Right cardiac atrium (tissue), 5 donors: ENCODE measurements around the gene POLR2L. TPM values are rescaled to one million over a fixed set of nuclear protein-coding genes. Genes with fewer than 3 reads are reported as not detected.

Source experiments
- ATAC-seq, 2 donors: fragments of 200-7000 bp; cut with Tn5 transposase; one replicate each; pipeline versions ENCODE4 v1.8.0 to v1.9.1; 2020; ENCODE audit warnings: moderate library complexity in 2 of 2, mild to moderate bottlenecking in 1 of 2
- DNase-seq, 3 donors: peaks; one replicate each; pipeline ENCODE4 v3.0.0-alpha.2; 2020
- H3K27ac ChIP-seq: one replicate; pipeline ENCODE4 v1.5.1; 2013; ENCODE audit warnings: mild to moderate bottlenecking, low read length, control low read depth, moderate library complexity
- H3K27me3 ChIP-seq: one replicate; pipeline ENCODE4 v1.6.1; 2013; ENCODE audit not compliant: control insufficient read depth, insufficient read depth
- H3K4me1 ChIP-seq: one replicate; pipeline ENCODE4 v1.6.1; 2013; ENCODE audit warnings: low read length; ENCODE audit not compliant: control insufficient read depth, insufficient read depth
- H3K4me3 ChIP-seq: one replicate; pipeline ENCODE4 v1.5.1; 2013; ENCODE audit warnings: low read length, control low read depth
- H3K9me3 ChIP-seq: one replicate; pipeline ENCODE4 v1.6.1; 2013; ENCODE audit warnings: low read length; ENCODE audit not compliant: control insufficient read depth
- WGBS: extraction: QIAGEN DNeasy Blood & Tissue Kit; methylation state at CpG from one replicate; pipeline ENCODE4 v1.1.7; 2013; 5-methylcytosine and 5-hydroxymethylcytosine counted together
- intact Hi-C, 4 donors: fragments of 100-400 bp; cut with DNase I; formaldehyde crosslinking; loops; one replicate each; pipeline versions ENCODE4 v1.11.0 to v1.14.0; 2022 to 2023
- polyA plus RNA-seq: library from polyadenylated mRNA; stranded (reverse); fragments of 200-250 nt; gene quantifications from one replicate; pipeline ENCODE4 v1.2.3, GENCODE V29; 2013
- total RNA-seq, 4 donors: library from RNA; stranded (reverse); fragmentation: NEBNext Ultra II Directional; extraction: Animal tissue kit (Norgen Biotek cat#: 25700); gene quantifications; one replicate each; pipeline ENCODE4 v1.2.1, GENCODE V29; 2021
- donor health status: healthy with polysubstance abuse.
- donor health status: DM: no; HTN: yes; CAD: no.
- donor health status: DM: no; HTN: no; CAD: no.
- donor health status: DM: no; HTN: yes; CAD: no; lungs with severe emphysema.
- donor health status: DM: yes; HTN: yes; CAD: no.

POLR2L gene
- total and polyA plus RNA-seq, 5 donors: 147 to 278 (median 220) TPM

- DNase-seq (no peak), ATAC-seq (no peak)
- Histone ChIP-seq H3K4me1 (no peaks in the 10 kb centered on the region), H3K9me3 (no peaks in the 10 kb centered on the region), H3K4me3 (no peak overlapping the region), H3K27ac (no peak overlapping the region), H3K27me3 (no peaks in the 10 kb centered on the region)
- intact Hi-C loops: no loop called here
- 77% methylated on average over 12 of the region's 12 CpGs for WGBS
Measured at GRCh38 chr11:868802-869201, 26.5 kb upstream of the POLR2L start.

- ATAC-seq: no peak
- H3K4me3 ChIP-seq: no peak overlapping the region
- H3K27me3 ChIP-seq: no peaks in the 10 kb centered on the region
- no peaks in the 10 kb centered on the region for H3K4me1 ChIP-seq
- intact Hi-C loops: no loop called here
- 87% methylated on average over 17 of the region's 17 CpGs for WGBS
- no peak overlapping the region for H3K27ac ChIP-seq
- H3K9me3 ChIP-seq: no peaks in the 10 kb centered on the region
- DNase-seq: no peak
Measured at GRCh38 chr11:868394-868793, 26.1 kb upstream of the POLR2L start.

GRCh38 chr11:867856-868358 is 25.6 kb upstream of the POLR2L start:
- H3K9me3 ChIP-seq: no peaks in the 10 kb centered on the region
- no peak overlapping the region for H3K4me3 ChIP-seq
- no peak overlapping the region for H3K27ac ChIP-seq
- ATAC-seq: no peak
- H3K4me1 ChIP-seq: no peaks in the 10 kb centered on the region
- no peaks in the 10 kb centered on the region for H3K27me3 ChIP-seq
- WGBS: 84% methylated on average over 8 of the region's 8 CpGs
- DNase-seq: no peak
- intact Hi-C loops: no loop called here

GRCh38 chr11:866481-866880 is 24.2 kb upstream of the POLR2L start:
- H3K27me3 ChIP-seq: no peaks in the 10 kb centered on the region
- peaks cover 2% of the 10 kb centered on the region for H3K4me1 ChIP-seq
- no peaks in the 10 kb centered on the region for H3K9me3 ChIP-seq
- intact Hi-C loops: no loop called here
- ATAC-seq (no peak), DNase-seq (no peak)
- H3K27ac ChIP-seq: no peak overlapping the region
- H3K4me3 ChIP-seq: no peak overlapping the region
- WGBS: 86% methylated on average over 14 of the region's 14 CpGs

GRCh38 chr11:865462-866430 is 23.4 kb upstream of the POLR2L start:
- Histone ChIP-seq H3K9me3 (no peaks in the 10 kb centered on the region), H3K4me1 (peaks cover 2% of the 10 kb centered on the region), H3K27me3 (no peaks in the 10 kb centered on the region), H3K4me3 (no peak overlapping the region), H3K27ac (no peak overlapping the region)
- no peak for ATAC-seq
- WGBS: 86% methylated on average over 41 of the region's 41 CpGs
- DNase-seq: no peak
- intact Hi-C loops: no loop called here

GRCh38 chr11:864898-865297 is 22.6 kb upstream of the POLR2L start:
- DNase-seq (no peak), ATAC-seq (no peak)
- H3K9me3 ChIP-seq: no peaks in the 10 kb centered on the region
- no peak overlapping the region for H3K4me3 ChIP-seq
- peaks cover 2% of the 10 kb centered on the region for H3K4me1 ChIP-seq
- 82% methylated on average over 11 of the region's 11 CpGs for WGBS
- intact Hi-C loops: no loop called here
- no peak overlapping the region for H3K27ac ChIP-seq
- no peaks in the 10 kb centered on the region for H3K27me3 ChIP-seq

GRCh38 chr11:863910-864827 is 21.8 kb upstream of the POLR2L start:
- no peak for ATAC-seq
- no peak overlapping the region for H3K27ac ChIP-seq
- WGBS: 93% methylated on average over 31 of the region's 31 CpGs
- no peaks in the 10 kb centered on the region for H3K27me3 ChIP-seq
- intact Hi-C loops: no loop called here
- no peaks in the 10 kb centered on the region for H3K9me3 ChIP-seq
- no peak overlapping the region for H3K4me3 ChIP-seq
- DNase-seq: peak in 1 of 3 donors; percentile 18
- H3K4me1 ChIP-seq: peaks cover 2% of the 10 kb centered on the region

- ATAC-seq (no peak), DNase-seq (no peak)
- H3K27ac ChIP-seq: no peak overlapping the region
- H3K9me3 ChIP-seq: no peaks in the 10 kb centered on the region
- H3K4me1 ChIP-seq: peaks cover 2% of the 10 kb centered on the region
- no peaks in the 10 kb centered on the region for H3K27me3 ChIP-seq
- no peak overlapping the region for H3K4me3 ChIP-seq
- WGBS: 80% methylated on average over 24 of the region's 24 CpGs
- intact Hi-C loops: no loop called here
Measured at GRCh38 chr11:863023-863909, 20.9 kb upstream of the POLR2L start.

GRCh38 chr11:862696-863022 is 20.3 kb upstream of the POLR2L start:
- peak in 1 of 3 donors; percentile 29 for DNase-seq
- Histone ChIP-seq H3K27ac (no peak overlapping the region), H3K4me1 (peaks cover 2% of the 10 kb centered on the region), H3K27me3 (no peaks in the 10 kb centered on the region), H3K9me3 (no peaks in the 10 kb centered on the region), H3K4me3 (no peak overlapping the region)
- no peak for ATAC-seq
- 75% methylated on average over 12 of the region's 12 CpGs for WGBS
- intact Hi-C loops: no loop called here

- H3K27me3 ChIP-seq: no peaks in the 10 kb centered on the region
- H3K27ac ChIP-seq: no peak overlapping the region
- DNase-seq (peak; percentile 71 to 88 (median 87)), ATAC-seq (peak; percentile 2 to 19)
- no peak overlapping the region for H3K4me3 ChIP-seq
- no peaks in the 10 kb centered on the region for H3K9me3 ChIP-seq
- peaks cover 2% of the 10 kb centered on the region for H3K4me1 ChIP-seq
- intact Hi-C loops: no loop called here
- WGBS: 45% methylated on average over 20 of the region's 20 CpGs
Measured at GRCh38 chr11:862081-862661, 19.8 kb upstream of the POLR2L start.
